ENCODE data around the gene MAPKAP1.

DNA sequence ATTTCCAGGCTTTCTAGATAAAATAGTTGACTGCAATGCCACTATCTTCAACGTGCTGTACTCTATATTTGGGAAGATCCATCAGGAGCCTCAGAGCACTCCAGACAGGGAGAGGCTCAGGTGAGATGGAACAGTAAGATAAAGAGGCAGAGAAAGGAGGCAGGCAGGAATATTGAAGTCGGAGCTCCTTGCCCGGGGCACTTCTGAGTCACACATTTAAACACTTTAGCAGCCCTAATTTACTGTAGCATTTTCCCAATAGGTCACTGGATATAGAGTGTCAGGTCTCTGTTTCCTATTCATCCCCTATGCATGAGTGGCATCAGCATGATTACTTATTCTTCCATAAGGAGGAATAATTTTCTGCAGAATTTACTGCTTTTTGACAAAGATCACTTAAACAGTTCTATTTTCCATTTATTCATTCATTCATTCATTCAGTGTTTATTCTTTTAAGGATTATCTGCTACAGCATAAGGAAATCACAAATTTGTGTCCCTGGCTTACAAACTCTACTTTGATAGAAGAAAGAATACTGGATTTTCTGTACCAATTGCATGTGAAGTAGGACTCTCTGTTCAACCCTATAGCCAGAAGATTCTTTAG, 170.7 kb downstream of the MAPKAP1 start:
- no peak for TF ChIP-seq BACH2 (CRISPR knock-in tag; IDR thresholded peaks at IDR 0.05; ENCODE audit: borderline replicate concordance)
- TF ChIP-seq ZNF70 (CRISPR knock-in tag; IDR thresholded peaks at IDR 0.05): no peak
- TF ChIP-seq, protein P1, sequence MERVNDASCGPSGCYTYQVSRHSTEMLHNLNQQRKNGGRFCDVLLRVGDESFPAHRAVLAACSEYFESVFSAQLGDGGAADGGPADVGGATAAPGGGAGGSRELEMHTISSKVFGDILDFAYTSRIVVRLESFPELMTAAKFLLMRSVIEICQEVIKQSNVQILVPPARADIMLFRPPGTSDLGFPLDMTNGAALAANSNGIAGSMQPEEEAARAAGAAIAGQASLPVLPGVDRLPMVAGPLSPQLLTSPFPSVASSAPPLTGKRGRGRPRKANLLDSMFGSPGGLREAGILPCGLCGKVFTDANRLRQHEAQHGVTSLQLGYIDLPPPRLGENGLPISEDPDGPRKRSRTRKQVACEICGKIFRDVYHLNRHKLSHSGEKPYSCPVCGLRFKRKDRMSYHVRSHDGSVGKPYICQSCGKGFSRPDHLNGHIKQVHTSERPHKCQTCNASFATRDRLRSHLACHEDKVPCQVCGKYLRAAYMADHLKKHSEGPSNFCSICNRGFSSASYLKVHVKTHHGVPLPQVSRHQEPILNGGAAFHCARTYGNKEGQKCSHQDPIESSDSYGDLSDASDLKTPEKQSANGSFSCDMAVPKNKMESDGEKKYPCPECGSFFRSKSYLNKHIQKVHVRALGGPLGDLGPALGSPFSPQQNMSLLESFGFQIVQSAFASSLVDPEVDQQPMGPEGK (CRISPR knock-in tag; IDR thresholded peaks at IDR 0.05; ENCODE audit: borderline replicate concordance): no peak
- no peak for TF ChIP-seq ISL1 (CRISPR knock-in tag; IDR thresholded peaks at IDR 0.05)
- TF ChIP-seq, protein P2, sequence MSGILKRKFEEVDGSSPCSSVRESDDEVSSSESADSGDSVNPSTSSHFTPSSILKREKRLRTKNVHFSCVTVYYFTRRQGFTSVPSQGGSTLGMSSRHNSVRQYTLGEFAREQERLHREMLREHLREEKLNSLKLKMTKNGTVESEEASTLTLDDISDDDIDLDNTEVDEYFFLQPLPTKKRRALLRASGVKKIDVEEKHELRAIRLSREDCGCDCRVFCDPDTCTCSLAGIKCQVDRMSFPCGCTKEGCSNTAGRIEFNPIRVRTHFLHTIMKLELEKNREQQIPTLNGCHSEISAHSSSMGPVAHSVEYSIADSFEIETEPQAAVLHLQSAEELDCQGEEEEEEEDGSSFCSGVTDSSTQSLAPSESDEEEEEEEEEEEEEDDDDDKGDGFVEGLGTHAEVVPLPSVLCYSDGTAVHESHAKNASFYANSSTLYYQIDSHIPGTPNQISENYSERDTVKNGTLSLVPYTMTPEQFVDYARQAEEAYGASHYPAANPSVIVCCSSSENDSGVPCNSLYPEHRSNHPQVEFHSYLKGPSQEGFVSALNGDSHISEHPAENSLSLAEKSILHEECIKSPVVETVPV (CRISPR knock-in tag; IDR thresholded peaks at IDR 0.05): no peak
- TF ChIP-seq RARB (CRISPR knock-in tag; IDR thresholded peaks at IDR 0.05): no peak
- no peak for TF ChIP-seq ZFP30 (CRISPR knock-in tag; IDR thresholded peaks at IDR 0.05)
- TF ChIP-seq ZNF565 (CRISPR knock-in tag; conservative IDR thresholded peaks at IDR 0.05; ENCODE audit: low read depth): no peak
- no peak for TF ChIP-seq OSR1 (CRISPR knock-in tag; IDR thresholded peaks at IDR 0.05)
- TF ChIP-seq, protein P3, sequence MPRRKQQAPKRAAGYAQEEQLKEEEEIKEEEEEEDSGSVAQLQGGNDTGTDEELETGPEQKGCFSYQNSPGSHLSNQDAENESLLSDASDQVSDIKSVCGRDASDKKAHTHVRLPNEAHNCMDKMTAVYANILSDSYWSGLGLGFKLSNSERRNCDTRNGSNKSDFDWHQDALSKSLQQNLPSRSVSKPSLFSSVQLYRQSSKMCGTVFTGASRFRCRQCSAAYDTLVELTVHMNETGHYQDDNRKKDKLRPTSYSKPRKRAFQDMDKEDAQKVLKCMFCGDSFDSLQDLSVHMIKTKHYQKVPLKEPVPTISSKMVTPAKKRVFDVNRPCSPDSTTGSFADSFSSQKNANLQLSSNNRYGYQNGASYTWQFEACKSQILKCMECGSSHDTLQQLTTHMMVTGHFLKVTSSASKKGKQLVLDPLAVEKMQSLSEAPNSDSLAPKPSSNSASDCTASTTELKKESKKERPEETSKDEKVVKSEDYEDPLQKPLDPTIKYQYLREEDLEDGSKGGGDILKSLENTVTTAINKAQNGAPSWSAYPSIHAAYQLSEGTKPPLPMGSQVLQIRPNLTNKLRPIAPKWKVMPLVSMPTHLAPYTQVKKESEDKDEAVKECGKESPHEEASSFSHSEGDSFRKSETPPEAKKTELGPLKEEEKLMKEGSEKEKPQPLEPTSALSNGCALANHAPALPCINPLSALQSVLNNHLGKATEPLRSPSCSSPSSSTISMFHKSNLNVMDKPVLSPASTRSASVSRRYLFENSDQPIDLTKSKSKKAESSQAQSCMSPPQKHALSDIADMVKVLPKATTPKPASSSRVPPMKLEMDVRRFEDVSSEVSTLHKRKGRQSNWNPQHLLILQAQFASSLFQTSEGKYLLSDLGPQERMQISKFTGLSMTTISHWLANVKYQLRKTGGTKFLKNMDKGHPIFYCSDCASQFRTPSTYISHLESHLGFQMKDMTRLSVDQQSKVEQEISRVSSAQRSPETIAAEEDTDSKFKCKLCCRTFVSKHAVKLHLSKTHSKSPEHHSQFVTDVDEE (CRISPR knock-in tag; IDR thresholded peaks at IDR 0.05): no peak
